Measurements from ENCODE around the gene STXBP4. TPM values are rescaled to one million over a fixed set of nuclear protein-coding genes. Genes with fewer than 3 reads are reported as not detected.

STXBP4 gene
- total RNA-seq, 1 experiment from 2014 or later = 16.5 TPM

DNA sequence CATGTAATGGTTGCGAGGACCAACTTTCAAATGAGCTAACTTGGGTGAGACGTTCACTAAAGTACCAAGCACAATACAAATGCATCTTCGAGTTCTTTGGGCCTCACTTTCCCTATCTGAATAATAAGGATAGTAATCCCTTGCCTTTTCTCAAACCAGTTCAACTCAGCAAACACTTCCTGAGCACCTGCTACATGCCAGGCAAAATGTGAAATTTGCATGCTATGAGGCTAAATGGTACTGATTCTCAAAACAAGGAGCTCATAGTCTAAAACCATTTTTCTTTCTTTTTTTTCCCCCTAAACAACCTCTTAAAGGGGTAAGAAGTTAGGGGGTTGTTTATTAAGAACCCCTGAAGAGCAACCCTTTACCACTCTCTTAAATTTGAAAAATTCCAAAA lies 194.8 kb downstream of the STXBP4 start:
- H2BK120ac ChIP-seq (ENCODE audit: low read depth, low read length, poor library complexity, severe bottlenecking) = no peak overlapping the region
- H2BK5ac ChIP-seq (ENCODE audit: insufficient read length, low read length) = no peak overlapping the region
- H3K14ac ChIP-seq (ENCODE audit: insufficient read depth, low read length) = no peak overlapping the region
- TF ChIP-seq, protein P1, sequence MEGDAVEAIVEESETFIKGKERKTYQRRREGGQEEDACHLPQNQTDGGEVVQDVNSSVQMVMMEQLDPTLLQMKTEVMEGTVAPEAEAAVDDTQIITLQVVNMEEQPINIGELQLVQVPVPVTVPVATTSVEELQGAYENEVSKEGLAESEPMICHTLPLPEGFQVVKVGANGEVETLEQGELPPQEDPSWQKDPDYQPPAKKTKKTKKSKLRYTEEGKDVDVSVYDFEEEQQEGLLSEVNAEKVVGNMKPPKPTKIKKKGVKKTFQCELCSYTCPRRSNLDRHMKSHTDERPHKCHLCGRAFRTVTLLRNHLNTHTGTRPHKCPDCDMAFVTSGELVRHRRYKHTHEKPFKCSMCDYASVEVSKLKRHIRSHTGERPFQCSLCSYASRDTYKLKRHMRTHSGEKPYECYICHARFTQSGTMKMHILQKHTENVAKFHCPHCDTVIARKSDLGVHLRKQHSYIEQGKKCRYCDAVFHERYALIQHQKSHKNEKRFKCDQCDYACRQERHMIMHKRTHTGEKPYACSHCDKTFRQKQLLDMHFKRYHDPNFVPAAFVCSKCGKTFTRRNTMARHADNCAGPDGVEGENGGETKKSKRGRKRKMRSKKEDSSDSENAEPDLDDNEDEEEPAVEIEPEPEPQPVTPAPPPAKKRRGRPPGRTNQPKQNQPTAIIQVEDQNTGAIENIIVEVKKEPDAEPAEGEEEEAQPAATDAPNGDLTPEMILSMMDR (conservative IDR thresholded peaks at IDR 0.05) = no peak
- H3K27me3 Mint-ChIP-seq (ENCODE audit: low read depth) = no peaks in the 10 kb centered on the region
- no peaks in the 10 kb centered on the region for H3K9me3 ChIP-seq (ENCODE audit: control insufficient read depth, low read depth, low read length)
- no CpG with 5 or more reads among the region's 3 CpGs for WGBS (ENCODE audit: extremely low coverage, insufficient read length, low lambda C conversion rate)
- H3K79me2 ChIP-seq (ENCODE audit: insufficient read depth, low read length) = no peaks in the 10 kb centered on the region
- H4K5ac ChIP-seq (ENCODE audit: insufficient read length, low read depth, low read length) = no peak overlapping the region
- no peaks in the 10 kb centered on the region for H3K4me1 ChIP-seq (ENCODE audit: insufficient read depth, low read length)
- no peak overlapping the region for H2BK20ac ChIP-seq (ENCODE audit: low read depth, low read length, poor library complexity, severe bottlenecking)
- H2BK15ac ChIP-seq (ENCODE audit: low read depth, low read length) = no peak overlapping the region
- H3K4me2 ChIP-seq (ENCODE audit: insufficient read depth, insufficient read length, low read length) = no peak overlapping the region
- no peak for DNase-seq
- H3K27ac Mint-ChIP-seq = no peak overlapping the region
- H3K9ac ChIP-seq (ENCODE audit: extremely low read depth, insufficient read length, low read length) = no peak overlapping the region
- H3K27ac ChIP-seq (ENCODE audit: insufficient read length, low read depth, low read length) = no peak overlapping the region
- H3K36me3 Mint-ChIP-seq (ENCODE audit: insufficient read depth in 1 of 3, low read depth in 3 of 3) = peaks cover 0 to 3% (median 0%) of the 10 kb centered on the region in 3 experiments; a peak in 1 of 7 replicates
- no peaks in the 10 kb centered on the region for H3K27me3 ChIP-seq (ENCODE audit: insufficient read depth, low read length)
- H3K23ac ChIP-seq (ENCODE audit: insufficient read length, low read depth, low read length) = no peak overlapping the region
- no peaks in the 10 kb centered on the region for H3K79me1 ChIP-seq (ENCODE audit: insufficient read depth, low read depth, low read length, poor library complexity, severe bottlenecking)
- H2BK12ac ChIP-seq (ENCODE audit: insufficient read length, low read depth, low read length) = no peak overlapping the region
- no peak overlapping the region for H3K18ac ChIP-seq (ENCODE audit: insufficient read length, low read depth, low read length)
- no peaks in the 10 kb centered on the region for H4K20me1 ChIP-seq (ENCODE audit: control insufficient read depth, insufficient read depth, insufficient read length)
- H3K4me3 Mint-ChIP-seq = no peak overlapping the region
- H3K4me1 Mint-ChIP-seq = no peaks in the 10 kb centered on the region
- no peak overlapping the region for H3K4ac ChIP-seq (ENCODE audit: low read depth, low read length)
- H3K23me2 ChIP-seq (ENCODE audit: insufficient read length, low read depth, low read length, poor library complexity, severe bottlenecking) = no peaks in the 10 kb centered on the region
- H4K91ac ChIP-seq (ENCODE audit: insufficient read length, low read depth, low read length) = no peak overlapping the region
- no peak overlapping the region for H2AK5ac ChIP-seq (ENCODE audit: insufficient read length, low read length)
- no peak overlapping the region for H4K8ac ChIP-seq (replicated peaks; ENCODE audit: insufficient read length, low read depth, low read length)
- no peaks in the 10 kb centered on the region; a peak in 1 of 5 replicates for H3K9me3 Mint-ChIP-seq
- H2AFZ ChIP-seq (ENCODE audit: low read length) = no peak overlapping the region
- no peak overlapping the region for H3T11ph ChIP-seq (ENCODE audit: low read length)
- no peak overlapping the region for H3K56ac ChIP-seq (ENCODE audit: insufficient read length, low read depth, low read length)

All from H9 (cell line).